ENCODE data around the gene KPNA2.
"Not testable (repeated sequence)": the region's sequence is repeated elsewhere in the genome, so short reads cannot be mapped to it uniquely, and the experiment has no call there.

KPNA2 gene

GRCh38 chr17:68035523-68036303 is at the start of gene KPNA2:
TSS of gene KPNA2 (plus strand) at chr17:68035735. CDS start at chr17:68037133, 1,398 bp downstream.
- DNase-seq, result peak; percentile 94

DNA sequence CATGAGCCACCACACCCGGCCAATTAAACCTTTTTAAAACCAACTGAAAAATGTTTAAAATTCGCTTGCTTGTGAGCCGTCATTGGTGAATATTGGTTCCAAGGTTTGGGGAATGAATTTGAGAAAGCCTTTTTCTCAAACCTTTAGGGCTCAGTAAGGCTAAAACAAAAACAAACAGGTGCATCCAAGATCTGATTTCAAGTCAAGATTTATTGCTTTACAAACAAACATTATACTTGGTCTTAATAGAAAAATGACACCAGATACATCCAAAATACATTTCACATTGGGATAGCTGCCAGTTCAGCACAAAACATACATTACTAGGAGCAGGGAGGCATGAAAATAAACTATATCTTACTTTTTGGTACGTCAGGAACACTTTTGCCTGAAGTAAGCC is 44.6 kb upstream of the KPNA2 start:
- DNase-seq, result no peak

GRCh38 chr17:67992548-67993152 is 42.9 kb upstream of the KPNA2 start:
- DNase-seq, result no peak

GRCh38 chr17:67993153-67993997 is 42.2 kb upstream of the KPNA2 start:
- DNase-seq, result no peak

- no peak for DNase-seq
Observed at GRCh38 chr17:67993998-67994361, 41.6 kb upstream of the KPNA2 start.

DNA sequence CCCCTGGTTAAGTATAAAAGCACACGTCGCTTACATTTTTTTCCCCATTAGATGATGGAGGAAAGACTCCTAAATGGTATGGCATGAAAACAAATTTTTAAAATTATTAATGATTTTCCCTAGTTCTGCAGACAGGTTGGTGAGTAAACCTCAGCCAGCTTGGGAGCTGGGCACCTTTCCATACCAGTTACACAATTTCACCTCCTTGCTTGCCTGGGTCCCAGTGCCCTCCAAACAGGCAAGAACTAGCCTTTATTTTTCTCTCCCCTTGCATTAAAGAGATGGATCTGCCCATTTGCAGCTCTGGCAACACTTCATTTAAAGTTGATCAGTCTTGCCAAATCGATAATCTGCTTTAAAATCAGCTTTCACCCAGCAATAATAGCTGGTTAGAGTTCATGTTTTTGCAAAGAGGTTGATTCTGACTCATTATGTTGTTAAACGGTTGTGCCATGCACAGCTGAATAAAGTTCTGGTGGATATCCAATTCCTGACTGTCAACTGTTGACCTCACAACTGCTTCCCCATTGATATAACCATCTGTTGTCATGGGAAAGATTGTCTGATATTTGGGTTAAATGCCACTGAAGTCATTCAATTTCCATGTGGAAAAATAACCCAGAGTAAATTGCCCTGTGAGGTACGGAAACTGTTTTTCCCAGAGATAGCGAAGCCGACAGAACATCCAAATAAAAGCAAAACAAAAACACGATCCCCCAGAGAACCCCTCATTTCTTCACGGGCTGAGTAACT is 40.5 kb upstream of the KPNA2 start:
- DNase-seq, result no peak

DNA sequence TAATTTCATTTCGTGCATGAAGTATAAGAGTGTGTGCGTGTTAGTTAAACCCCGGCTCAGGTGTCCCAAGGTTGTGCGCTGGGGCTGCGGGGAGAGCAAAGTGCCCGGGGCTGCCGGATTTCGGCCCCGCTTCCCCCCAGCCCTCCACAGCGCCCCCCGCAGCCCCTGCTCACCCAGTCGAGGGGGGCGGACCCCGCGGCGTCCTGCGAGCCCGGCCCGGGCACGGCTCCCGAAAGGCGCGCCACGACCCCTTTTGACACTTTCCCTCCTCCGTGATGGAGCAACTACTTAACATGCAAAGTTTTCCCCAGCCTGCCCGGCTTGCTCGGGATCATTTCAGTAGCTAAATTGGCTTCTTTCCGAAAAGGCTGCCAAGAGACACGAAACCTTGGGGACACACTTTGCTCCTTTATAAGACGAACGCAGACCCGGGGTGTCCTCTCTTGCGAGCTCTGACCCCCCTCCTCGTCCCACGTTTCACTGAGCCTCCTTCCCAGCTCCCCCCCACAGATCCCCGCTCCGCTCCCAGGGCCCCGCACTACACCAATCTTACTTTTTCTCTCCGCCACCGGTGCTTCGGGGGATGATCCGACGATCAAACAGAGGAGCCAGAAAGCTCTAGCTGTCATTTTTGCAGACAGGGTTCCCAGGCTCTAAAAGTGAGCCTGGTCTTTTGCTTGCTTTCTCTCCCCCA is 39.8 kb upstream of the KPNA2 start:
- DNase-seq, result no peak

DNA sequence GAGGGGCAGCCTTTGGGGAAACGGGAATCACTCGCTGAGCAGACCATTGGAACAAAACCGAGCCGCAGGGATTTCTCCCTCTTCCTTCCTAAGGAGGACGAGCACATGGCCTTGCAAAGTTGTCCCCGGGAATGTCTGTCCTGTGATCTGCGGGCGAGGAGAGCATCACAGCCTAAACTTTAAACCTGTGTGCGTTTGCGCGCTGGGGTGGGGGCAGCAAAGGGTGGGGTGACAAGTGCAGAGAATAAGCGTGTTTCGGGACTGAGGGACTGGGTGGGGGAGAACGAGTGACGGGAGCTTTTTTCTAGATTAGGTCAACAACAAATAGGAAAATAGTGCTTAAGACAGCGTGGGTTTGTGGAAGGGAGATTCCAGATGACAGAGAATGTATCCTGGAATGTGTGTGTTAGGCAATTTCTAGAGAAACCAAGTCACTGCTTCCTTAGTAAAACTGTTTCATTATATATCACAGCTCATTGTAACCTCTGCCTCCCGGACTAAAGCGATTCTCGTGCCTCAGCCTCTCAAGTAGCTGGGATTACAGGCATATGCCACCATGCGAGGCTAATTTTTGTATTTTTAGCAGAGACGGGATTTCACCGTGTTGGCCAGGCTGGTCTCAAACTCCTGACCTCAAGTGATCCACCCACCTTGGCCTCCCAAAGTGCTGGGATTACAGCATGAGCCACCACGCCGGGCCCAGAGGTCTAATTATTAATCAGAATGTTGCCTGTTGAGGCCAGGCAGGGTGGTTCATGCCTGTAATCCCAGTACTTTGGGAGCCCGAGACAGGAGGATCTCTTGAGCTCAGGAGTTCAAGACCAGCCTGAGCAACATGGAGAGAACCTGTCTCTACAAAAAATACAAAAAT is 39.0 kb upstream of the KPNA2 start, which contains the start of gene C17orf58:
Gene C17orf58 (minus strand): TSS at position 169 of the 871 bp plus-strand sequence. CDS start 271 bp downstream, outside the sequence.
- not testable (repeated sequence) for DNase-seq

GRCh38 chr17:67998466-67998865 is 37.1 kb upstream of the KPNA2 start:
- DNase-seq, result no peak

GRCh38 chr17:67999291-67999911 is 36.1 kb upstream of the KPNA2 start:
- DNase-seq, result no peak

DNA sequence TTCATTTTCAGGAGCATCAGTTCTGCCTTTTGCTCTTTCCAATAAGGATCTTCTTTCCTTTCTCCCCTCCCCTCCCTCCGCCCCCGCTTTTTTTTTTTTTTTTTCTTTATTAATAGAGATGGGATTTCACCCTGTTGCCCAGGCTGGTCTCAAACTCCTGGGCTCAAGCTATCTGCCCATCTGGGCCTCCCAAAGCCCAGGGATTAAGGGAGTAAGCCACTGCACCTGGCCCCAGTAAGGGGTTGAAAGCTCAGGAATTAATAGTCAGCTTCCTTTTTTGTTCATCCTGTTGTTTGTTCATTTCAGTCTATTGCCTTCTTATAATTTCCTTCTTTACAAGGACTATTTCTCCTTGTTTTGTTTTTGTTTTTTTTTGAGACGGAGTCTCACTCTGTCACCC is 31.3 kb upstream of the KPNA2 start:
- DNase-seq, result no peak

- DNase-seq, result no peak
Observed at GRCh38 chr17:68006797-68007196, 28.7 kb upstream of the KPNA2 start.

GRCh38 chr17:68011199-68011665 is 24.3 kb upstream of the KPNA2 start:
- DNase-seq, result no peak

DNA sequence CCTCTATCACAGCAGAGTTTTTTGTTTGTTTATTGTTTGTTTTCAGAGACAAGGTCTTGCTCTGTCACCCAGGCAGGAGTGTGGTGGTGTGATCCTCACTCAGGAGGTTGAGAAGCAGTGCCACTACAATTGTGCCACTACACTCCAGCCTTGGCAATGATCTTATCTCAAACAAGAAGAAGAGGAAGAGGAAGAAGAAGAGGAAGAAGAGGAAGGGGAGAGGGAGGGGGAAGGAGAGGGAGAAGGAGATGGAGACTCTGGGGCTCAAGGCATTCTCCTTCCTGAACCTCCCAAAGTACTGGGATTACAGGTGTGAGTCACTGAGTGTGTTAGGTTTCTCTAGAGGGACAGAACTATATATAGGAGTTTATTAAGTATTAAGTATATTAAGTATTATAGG is 22.1 kb upstream of the KPNA2 start:
- DNase-seq, result no peak

DNA sequence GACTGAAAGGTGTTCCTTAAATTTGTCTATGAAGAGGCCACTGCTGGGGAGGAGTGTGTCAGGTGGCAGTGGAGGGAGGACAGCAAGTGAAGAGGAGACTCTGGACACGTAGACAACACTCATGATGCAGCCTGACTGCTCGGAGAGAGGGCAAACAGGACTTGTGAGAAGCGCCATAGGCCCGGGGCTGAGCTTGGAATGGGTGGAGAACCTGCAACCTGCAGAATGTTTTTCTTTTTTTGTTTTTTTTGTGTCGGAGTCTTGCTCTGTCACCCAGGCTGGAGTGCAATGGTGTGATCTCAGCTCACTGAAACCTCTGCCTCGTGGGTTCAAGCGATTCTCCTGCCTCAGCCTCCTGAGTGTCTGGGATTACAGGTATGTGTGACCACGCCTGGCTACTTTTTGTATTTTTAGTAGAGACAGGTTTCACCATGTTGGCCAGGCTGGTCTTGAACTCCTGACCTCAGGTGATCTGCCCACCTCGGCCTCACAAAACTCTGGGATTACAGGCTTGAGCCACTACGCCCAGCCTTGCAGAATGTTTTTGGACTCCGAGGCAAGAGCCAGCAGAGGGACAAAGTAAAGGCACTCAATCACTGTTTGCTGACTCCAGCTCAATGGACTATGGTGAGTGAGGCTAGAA is 20.3 kb upstream of the KPNA2 start:
- no peak for DNase-seq

DNA sequence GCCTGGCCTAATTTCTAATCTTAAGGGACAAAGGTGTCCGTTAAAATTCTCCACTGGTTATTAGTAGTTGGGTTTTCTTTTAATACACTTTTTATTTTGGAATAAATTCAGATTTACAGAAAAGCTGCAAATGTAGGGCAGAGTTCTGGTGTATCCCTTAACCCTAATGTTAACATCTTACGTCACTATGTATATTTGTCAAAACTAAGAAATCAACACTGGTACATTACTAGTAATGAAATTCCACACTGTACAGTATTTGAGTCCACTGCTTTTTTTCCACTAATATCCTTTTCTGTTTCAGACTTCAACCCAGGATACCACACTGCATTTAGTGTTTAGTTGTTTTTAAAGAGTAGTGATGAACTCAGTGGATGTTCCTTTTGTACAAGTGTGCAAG is 18.7 kb upstream of the KPNA2 start:
- DNase-seq, result no peak

- not testable (repeated sequence) for DNase-seq
Observed at GRCh38 chr17:68018493-68018892, 17.0 kb upstream of the KPNA2 start.

- DNase-seq, result no peak
Observed at GRCh38 chr17:68019336-68019674, 16.2 kb upstream of the KPNA2 start.

DNA sequence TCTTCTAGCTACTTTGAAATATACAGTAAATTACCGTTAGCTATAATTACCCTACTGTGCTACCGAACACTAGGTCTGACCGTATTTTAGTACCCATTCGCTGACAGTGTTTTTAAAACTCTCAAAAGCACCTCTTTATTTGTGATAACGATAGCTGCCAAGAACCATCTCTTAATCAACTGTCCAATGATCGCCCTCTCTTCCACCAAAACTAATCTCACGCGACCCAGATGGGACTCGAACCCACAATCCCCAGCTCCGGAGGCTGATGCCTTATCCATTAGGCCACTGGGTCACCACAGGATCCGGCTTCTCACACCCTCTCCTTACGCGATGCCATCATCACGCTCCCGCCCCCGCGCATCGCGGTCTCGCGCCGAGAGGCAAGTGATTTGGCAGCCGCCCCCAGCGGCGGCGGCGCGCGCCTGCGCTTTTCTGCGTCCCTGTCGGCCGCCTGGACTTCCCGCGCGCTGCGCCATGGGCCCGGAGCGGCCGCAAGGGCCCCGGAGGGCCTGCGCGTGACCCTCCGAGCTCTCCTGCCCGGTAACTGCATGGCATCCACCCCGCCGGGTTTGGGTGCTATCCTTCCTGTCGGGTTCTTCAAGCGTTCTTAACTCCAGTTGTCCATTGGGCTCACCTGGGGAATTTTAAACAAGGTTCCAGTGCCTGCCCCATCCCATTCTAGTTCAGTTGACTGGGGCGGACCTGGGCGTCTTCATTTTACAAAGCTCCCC is 15.7 kb upstream of the KPNA2 start:
- peak; percentile 70 for DNase-seq

- no peak for DNase-seq
Observed at GRCh38 chr17:68020409-68020756, 15.2 kb upstream of the KPNA2 start.

All from SIG-M5 (cell line).